ENCODE measurements around the gene AK2.
A peak's percentile ranks its signal among the peaks of the same experiment; 100 is the strongest.
"Not testable (repeated sequence)": the region's sequence is repeated elsewhere in the genome, so short reads cannot be mapped to it uniquely, and the experiment has no call there.

Gene AK2

GRCh38 chr1:32984090-32984454 is 52.6 kb downstream of the AK2 start:
- no peak for TF ChIP-seq CTCF (IDR thresholded peaks at IDR 0.05; ENCODE audit: low read depth, low read length, missing control alignments)
- no peak overlapping the region for H3K4me3 ChIP-seq (ENCODE audit: low read depth, low read length)
- DNase-seq (ENCODE audit: low read depth): no peak

- DNase-seq (ENCODE audit: low read depth): no peak
- no peak for TF ChIP-seq CTCF (IDR thresholded peaks at IDR 0.05; ENCODE audit: low read depth, low read length, missing control alignments)
- H3K4me3 ChIP-seq (ENCODE audit: low read depth, low read length): no peak overlapping the region
Measured at GRCh38 chr1:32983020-32983419, 53.7 kb downstream of the AK2 start.

- TF ChIP-seq CTCF (IDR thresholded peaks at IDR 0.05; ENCODE audit: low read depth, low read length, missing control alignments): no peak
- DNase-seq (ENCODE audit: low read depth): peak; percentile 86
- H3K4me3 ChIP-seq (ENCODE audit: low read depth, low read length): peak overlapping the region; percentile 34
Measured at GRCh38 chr1:32981003-32981901, 55.4 kb downstream of the AK2 start.

DNA sequence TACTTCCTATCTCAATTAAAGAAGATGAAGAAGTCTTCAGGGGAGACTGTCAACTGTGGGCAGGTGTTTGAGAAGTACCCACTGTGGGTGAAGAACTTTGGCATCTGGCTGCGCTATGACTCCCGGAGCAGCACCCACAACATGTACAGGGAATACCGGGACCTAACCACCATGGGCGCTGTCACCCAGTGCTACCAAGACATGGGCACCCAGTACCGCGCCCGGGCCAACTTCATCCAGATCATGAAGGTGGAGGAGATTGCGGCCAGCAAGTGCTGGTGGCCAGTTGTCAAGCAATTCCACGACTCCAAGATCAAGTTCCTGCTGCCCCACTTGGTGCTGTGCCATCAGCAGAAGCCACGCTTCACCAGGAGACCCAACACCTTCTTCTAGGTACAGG is 56.6 kb downstream of the AK2 start:
- DNase-seq (ENCODE audit: low read depth): no peak
- TF ChIP-seq CTCF (IDR thresholded peaks at IDR 0.05; ENCODE audit: low read depth, low read length, missing control alignments): no peak
- no peak overlapping the region for H3K4me3 ChIP-seq (ENCODE audit: low read depth, low read length)

GRCh38 chr1:32978854-32979253 is 57.8 kb downstream of the AK2 start:
- no peak for TF ChIP-seq CTCF (IDR thresholded peaks at IDR 0.05; ENCODE audit: low read depth, low read length, missing control alignments)
- no peak for DNase-seq (ENCODE audit: low read depth)
- no peak overlapping the region for H3K4me3 ChIP-seq (ENCODE audit: low read depth, low read length)

DNA sequence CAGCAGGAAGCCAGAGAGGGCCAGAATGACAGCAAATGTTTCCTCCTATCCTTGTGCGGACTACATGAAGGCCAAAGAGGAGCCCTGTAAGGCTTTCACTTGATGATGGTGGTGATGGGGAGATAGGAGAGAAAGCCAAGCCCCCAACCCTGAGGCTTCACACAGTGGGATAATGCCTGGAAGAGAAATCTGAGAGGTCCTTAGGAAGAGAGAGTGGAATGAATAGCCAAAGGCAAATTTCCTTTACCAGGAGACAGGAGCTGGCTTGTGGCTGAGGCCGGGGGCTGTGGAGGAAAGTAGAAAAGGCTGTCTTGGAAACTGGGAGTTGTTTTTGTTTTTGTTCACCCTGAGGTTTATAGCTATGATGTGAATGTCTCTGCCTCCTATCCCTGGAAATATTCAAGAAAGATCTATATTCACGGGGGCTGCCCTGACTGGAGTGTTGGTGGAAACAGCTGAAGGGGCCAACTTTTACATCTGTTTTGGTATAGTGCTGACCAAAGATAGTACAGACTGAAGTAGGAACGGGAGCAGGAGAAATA is 59.1 kb downstream of the AK2 start:
- no peak overlapping the region for H3K4me3 ChIP-seq (ENCODE audit: low read depth, low read length)
- no peak for TF ChIP-seq CTCF (IDR thresholded peaks at IDR 0.05; ENCODE audit: low read depth, low read length, missing control alignments)
- no peak for DNase-seq (ENCODE audit: low read depth)

- not testable (repeated sequence) for DNase-seq (ENCODE audit: low read depth); H3K4me3 ChIP-seq (ENCODE audit: low read depth, low read length)
Measured at GRCh38 chr1:32975055-32975454, 61.6 kb downstream of the AK2 start.

DNA sequence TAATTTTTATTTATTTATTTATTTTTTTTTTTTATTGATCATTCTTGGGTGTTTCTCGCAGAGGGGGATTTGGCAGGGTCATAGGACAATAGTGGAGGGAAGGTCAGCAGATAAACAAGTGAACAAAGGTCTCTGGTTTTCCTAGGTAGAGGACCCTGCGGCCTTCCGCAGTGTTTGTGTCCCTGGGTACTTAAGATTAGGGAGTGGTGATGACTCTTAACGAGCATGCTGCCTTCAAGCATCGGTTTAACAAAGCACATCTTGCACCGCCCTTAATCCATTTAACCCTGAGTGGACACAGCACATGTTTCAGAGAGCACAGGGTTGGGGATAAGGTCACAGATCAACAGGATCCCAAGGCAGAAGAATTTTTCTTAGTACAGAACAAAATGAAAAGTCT is 63.2 kb downstream of the AK2 start:
- not testable (repeated sequence) for H3K4me3 ChIP-seq (ENCODE audit: low read depth, low read length)

More for the DNA sequence above, 63.2 kb downstream of the AK2 start:
- not testable (repeated sequence) for DNase-seq (ENCODE audit: low read depth)

Measured in GM12864 (cell line).